HEK293 (cell line): ENCODE measurements around the gene PGS1.
A peak's percentile ranks its signal among the peaks of the same experiment; 100 is the strongest.
"Not testable (repeated sequence)": the region's sequence is repeated elsewhere in the genome, so short reads cannot be mapped to it uniquely, and the experiment has no call there.

Experiments
- CTCF ChIA-PET: fragments of 350-600 bp; formaldehyde crosslinking; extraction: SDS; loops from one replicate; lab custom pipeline; 2021; ENCODE audit warnings: antibody characterized with exemption; lab: Yijun Ruan, JAX
- POLR2A ChIA-PET: fragments of 300-600 bp; formaldehyde crosslinking; extraction: SDS; loops from one replicate; lab custom pipeline; 2020; ENCODE audit warnings: antibody characterized with exemption, inconsistent platforms; lab: Yijun Ruan, JAX
- H3K27ac ChIP-seq: fragments of 200-500 bp; sonication (Bioruptor generic); 2 replicates; pipeline ENCODE4 v1.5.1; 2014; ENCODE audit warnings: low read depth, low read length, control low read depth, inconsistent platforms; ENCODE audit errors: extremely low read depth
- H3K36me3 ChIP-seq, 2 experiments: fragments of 200-500 bp in 1 of 2; sonication (Bioruptor generic) in 1 of 2; 1 replicate in 1 of 2; 2 replicates in 1 of 2; pipeline ENCODE4 v1.5.1; 2014 to 2017; ENCODE audit warnings: inconsistent platforms in 2 of 2, low read length in 2 of 2; ENCODE audit not compliant: control insufficient read depth in 2 of 2, insufficient read depth in 1 of 2
- H3K4me1 ChIP-seq: fragments of 200-500 bp; sonication (Bioruptor generic); 2 replicates; pipeline ENCODE4 v1.5.1; 2014; ENCODE audit warnings: mild to moderate bottlenecking, low read length, inconsistent platforms; ENCODE audit not compliant: control insufficient read depth, insufficient read depth
- H3K4me3 ChIP-seq: 2 replicates; pipeline ENCODE4 v1.5.1; 2011; ENCODE audit warnings: low read depth, mild to moderate bottlenecking, control low read depth, low read length, moderate library complexity
- H3K9me3 ChIP-seq: fragments of 200-500 bp; sonication (Bioruptor generic); 2 replicates; pipeline ENCODE4 v1.5.1; 2014; ENCODE audit warnings: low read depth, low read length, inconsistent platforms; ENCODE audit not compliant: control insufficient read depth, insufficient read depth
- FEZF1 ChIP-seq: fragments of 450-650 bp; formaldehyde crosslinking; IDR thresholded peaks from 2 replicates; pipeline ENCODE4 v1.5.1; 2016; ENCODE audit warnings: missing biosample characterization, missing genetic modification characterization
- GFI1B ChIP-seq: fragments of 450-650 bp; formaldehyde crosslinking; IDR thresholded peaks from 2 replicates; pipeline ENCODE4 v1.5.1; 2016; ENCODE audit warnings: missing biosample characterization, missing genetic modification characterization
- GLIS1 ChIP-seq: fragments of 450-650 bp; formaldehyde crosslinking; IDR thresholded peaks from 2 replicates; pipeline ENCODE4 v1.5.1; 2016; ENCODE audit warnings: missing biosample characterization, missing genetic modification characterization
- HOXA7 ChIP-seq: sonication (generic); formaldehyde crosslinking; IDR thresholded peaks from 2 replicates; pipeline ENCODE4 v1.8.1; 2022; ENCODE audit warnings: missing genetic modification reagents, borderline replicate concordance
- KLF10 ChIP-seq: fragments of 450-650 bp; IDR thresholded peaks from 2 replicates; pipeline ENCODE4 v1.5.1; 2018; ENCODE audit warnings: missing biosample characterization, mild to moderate bottlenecking, missing genetic modification characterization
- KLF8 ChIP-seq: fragments of 450-650 bp; formaldehyde crosslinking; IDR thresholded peaks from 2 replicates; pipeline ENCODE4 v1.5.1; 2016; ENCODE audit warnings: missing biosample characterization, missing genetic modification characterization
- PRDM1 ChIP-seq: fragments of 450-650 bp; formaldehyde crosslinking; IDR thresholded peaks from 2 replicates; pipeline ENCODE4; 2016; ENCODE audit warnings: missing biosample characterization, missing genetic modification characterization
- ZBTB17 ChIP-seq: fragments of 450-650 bp; formaldehyde crosslinking; IDR thresholded peaks from 2 replicates; pipeline ENCODE4 v1.5.1; 2016; ENCODE audit warnings: missing biosample characterization, missing genetic modification characterization
- ZBTB7A ChIP-seq: fragments of 450-650 bp; formaldehyde crosslinking; IDR thresholded peaks from 2 replicates; pipeline ENCODE4 v1.5.1; 2016; ENCODE audit warnings: low read depth, missing biosample characterization, missing genetic modification characterization
- ZIC2 ChIP-seq: fragments of 450-650 bp; formaldehyde crosslinking; IDR thresholded peaks from 2 replicates; pipeline ENCODE4 v1.5.1; 2016; ENCODE audit warnings: missing biosample characterization, missing genetic modification characterization
- ZNF175 ChIP-seq: fragments of 450-650 bp; formaldehyde crosslinking; IDR thresholded peaks from 2 replicates; pipeline ENCODE4 v1.5.1; 2016; ENCODE audit warnings: missing biosample characterization, missing genetic modification characterization
- ZNF302 ChIP-seq: fragments of 450-650 bp; formaldehyde crosslinking; IDR thresholded peaks from 2 replicates; pipeline ENCODE4 v1.5.1; 2016; ENCODE audit warnings: missing biosample characterization, missing genetic modification characterization, low read depth
- ZNF423 ChIP-seq: fragments of 450-650 bp; formaldehyde crosslinking; IDR thresholded peaks from 2 replicates; pipeline ENCODE4 v1.5.1; 2016; ENCODE audit warnings: missing biosample characterization, missing genetic modification characterization
- ZNF473 ChIP-seq: fragments of 450-650 bp; formaldehyde crosslinking; IDR thresholded peaks from 2 replicates; pipeline ENCODE4 v1.5.1; 2017; ENCODE audit warnings: missing biosample characterization, missing genetic modification characterization
- ZNF600 ChIP-seq: fragments of 450-650 bp; formaldehyde crosslinking; IDR thresholded peaks from 2 replicates; pipeline ENCODE4 v1.5.1; 2016; ENCODE audit warnings: missing biosample characterization, missing genetic modification characterization
- ZNF670 ChIP-seq: fragments of 450-650 bp; formaldehyde crosslinking; IDR thresholded peaks from 2 replicates; pipeline ENCODE4 v1.5.1; 2016; ENCODE audit warnings: missing biosample characterization, missing genetic modification characterization, low read depth
- ZNF768 ChIP-seq: fragments of 450-650 bp; formaldehyde crosslinking; IDR thresholded peaks from 2 replicates; pipeline ENCODE4 v1.5.1; 2018; ENCODE audit warnings: missing biosample characterization, mild to moderate bottlenecking, missing genetic modification characterization
- TF ChIP-seq, protein P1 (sequence below): fragments of 450-650 bp; formaldehyde crosslinking; IDR thresholded peaks from 2 replicates; pipeline ENCODE4 v1.5.1; 2016; ENCODE audit warnings: missing biosample characterization, missing genetic modification characterization
- TF ChIP-seq, protein P2 (sequence below): fragments of 450-650 bp; formaldehyde crosslinking; IDR thresholded peaks from 2 replicates; pipeline ENCODE4 v1.5.1; 2016; ENCODE audit warnings: missing biosample characterization, missing genetic modification characterization
- TF ChIP-seq, protein P3 (sequence below): fragments of 450-650 bp; formaldehyde crosslinking; IDR thresholded peaks from 2 replicates; pipeline ENCODE4 v1.5.1; 2017; ENCODE audit warnings: missing biosample characterization, mild to moderate bottlenecking, missing genetic modification characterization, moderate library complexity
- TF ChIP-seq, protein P4 (sequence below): fragments of 450-650 bp; formaldehyde crosslinking; IDR thresholded peaks from 2 replicates; pipeline ENCODE4 v1.5.1; 2016; ENCODE audit warnings: missing biosample characterization, missing genetic modification characterization
- TF ChIP-seq, protein P5 (sequence below): fragments of 450-650 bp; formaldehyde crosslinking; IDR thresholded peaks from 2 replicates; pipeline ENCODE4 v1.5.1; 2016; ENCODE audit warnings: missing biosample characterization, missing genetic modification characterization

The PGS1 gene

DNA sequence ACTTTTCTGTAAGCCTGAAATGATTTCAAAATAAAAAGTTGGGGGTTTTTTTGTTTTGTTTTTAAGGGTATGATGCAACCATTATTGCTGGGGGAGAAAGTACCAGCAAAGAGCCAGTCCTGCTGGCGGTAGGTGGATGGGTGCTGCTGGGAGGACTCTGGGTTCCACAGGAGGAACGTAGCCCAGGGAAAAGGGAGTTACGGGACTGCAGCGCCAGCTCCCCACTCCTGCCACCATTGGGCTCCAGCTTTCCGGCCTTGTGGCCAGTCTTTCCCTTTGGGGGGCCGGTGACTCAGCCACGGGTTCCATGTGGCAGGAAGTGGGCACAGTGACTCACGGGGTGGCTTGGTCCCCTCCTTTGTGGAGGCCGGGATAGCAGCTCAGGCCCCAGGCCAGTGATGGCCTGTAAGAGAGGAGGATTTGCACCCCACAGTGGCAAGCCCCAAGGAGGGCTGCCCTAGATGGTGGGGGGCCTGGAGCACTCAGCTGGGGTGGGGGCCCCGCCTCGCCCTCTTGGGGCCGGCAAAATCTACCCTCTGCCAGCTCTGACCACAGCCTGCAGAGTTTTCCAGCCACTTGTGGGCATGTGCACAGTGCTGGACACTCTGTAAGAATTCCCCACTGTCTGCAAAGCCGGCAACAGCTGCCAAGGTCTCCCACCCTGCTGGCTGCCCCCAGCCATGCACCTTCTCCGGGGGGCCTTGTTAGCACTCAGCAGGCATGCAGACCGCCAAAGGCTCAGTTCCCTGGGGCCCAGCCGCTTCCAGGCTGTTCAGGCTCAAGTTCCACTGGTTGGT lies 49.0 kb upstream of the PGS1 start (continued):
- TF ChIP-seq, protein P1, sequence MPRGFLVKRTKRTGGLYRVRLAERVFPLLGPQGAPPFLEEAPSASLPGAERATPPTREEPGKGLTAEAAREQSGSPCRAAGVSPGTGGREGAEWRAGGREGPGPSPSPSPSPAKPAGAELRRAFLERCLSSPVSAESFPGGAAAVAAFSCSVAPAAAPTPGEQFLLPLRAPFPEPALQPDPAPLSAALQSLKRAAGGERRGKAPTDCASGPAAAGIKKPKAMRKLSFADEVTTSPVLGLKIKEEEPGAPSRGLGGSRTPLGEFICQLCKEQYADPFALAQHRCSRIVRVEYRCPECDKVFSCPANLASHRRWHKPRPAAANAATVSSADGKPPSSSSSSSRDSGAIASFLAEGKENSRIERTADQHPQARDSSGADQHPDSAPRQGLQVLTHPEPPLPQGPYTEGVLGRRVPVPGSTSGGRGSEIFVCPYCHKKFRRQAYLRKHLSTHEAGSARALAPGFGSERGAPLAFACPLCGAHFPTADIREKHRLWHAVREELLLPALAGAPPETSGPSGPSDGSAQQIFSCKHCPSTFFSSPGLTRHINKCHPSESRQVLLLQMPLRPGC (tag by site-specific recombination), result no peak
- TF ChIP-seq, protein P2, sequence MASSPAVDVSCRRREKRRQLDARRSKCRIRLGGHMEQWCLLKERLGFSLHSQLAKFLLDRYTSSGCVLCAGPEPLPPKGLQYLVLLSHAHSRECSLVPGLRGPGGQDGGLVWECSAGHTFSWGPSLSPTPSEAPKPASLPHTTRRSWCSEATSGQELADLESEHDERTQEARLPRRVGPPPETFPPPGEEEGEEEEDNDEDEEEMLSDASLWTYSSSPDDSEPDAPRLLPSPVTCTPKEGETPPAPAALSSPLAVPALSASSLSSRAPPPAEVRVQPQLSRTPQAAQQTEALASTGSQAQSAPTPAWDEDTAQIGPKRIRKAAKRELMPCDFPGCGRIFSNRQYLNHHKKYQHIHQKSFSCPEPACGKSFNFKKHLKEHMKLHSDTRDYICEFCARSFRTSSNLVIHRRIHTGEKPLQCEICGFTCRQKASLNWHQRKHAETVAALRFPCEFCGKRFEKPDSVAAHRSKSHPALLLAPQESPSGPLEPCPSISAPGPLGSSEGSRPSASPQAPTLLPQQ (tag by site-specific recombination), result no peak
- TF ChIP-seq GFI1B (tag by site-specific recombination) (no peak), ZNF302 (tag by site-specific recombination) (no peak), KLF8 (tag by site-specific recombination) (no peak), HOXA7 (no peak), ZNF423 (0 out of 2 replicates have a peak, but pooled peaks have one; percentile 13), KLF10 (tag by site-specific recombination) (no peak), ZIC2 (peak; percentile 96), ZNF473 (tag by site-specific recombination) (no peak), FEZF1 (no peak), ZBTB17 (no peak), ZBTB7A (tag by site-specific recombination) (no peak)
- TF ChIP-seq, protein P3, sequence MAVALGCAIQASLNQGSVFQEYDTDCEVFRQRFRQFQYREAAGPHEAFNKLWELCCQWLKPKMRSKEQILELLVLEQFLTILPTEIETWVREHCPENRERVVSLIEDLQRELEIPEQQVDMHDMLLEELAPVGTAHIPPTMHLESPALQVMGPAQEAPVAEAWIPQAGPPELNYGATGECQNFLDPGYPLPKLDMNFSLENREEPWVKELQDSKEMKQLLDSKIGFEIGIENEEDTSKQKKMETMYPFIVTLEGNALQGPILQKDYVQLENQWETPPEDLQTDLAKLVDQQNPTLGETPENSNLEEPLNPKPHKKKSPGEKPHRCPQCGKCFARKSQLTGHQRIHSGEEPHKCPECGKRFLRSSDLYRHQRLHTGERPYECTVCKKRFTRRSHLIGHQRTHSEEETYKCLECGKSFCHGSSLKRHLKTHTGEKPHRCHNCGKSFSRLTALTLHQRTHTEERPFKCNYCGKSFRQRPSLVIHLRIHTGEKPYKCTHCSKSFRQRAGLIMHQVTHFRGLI (tag by site-specific recombination), result no peak
- TF ChIP-seq, protein P4, sequence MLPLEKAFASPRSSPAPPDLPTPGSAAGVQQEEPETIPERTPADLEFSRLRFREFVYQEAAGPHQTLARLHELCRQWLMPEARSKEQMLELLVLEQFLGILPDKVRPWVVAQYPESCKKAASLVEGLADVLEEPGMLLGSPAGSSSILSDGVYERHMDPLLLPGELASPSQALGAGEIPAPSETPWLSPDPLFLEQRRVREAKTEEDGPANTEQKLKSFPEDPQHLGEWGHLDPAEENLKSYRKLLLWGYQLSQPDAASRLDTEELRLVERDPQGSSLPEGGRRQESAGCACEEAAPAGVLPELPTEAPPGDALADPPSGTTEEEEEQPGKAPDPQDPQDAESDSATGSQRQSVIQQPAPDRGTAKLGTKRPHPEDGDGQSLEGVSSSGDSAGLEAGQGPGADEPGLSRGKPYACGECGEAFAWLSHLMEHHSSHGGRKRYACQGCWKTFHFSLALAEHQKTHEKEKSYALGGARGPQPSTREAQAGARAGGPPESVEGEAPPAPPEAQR (tag by site-specific recombination), result no peak
- TF ChIP-seq, all 188 proteins: peak for 4

DNA sequence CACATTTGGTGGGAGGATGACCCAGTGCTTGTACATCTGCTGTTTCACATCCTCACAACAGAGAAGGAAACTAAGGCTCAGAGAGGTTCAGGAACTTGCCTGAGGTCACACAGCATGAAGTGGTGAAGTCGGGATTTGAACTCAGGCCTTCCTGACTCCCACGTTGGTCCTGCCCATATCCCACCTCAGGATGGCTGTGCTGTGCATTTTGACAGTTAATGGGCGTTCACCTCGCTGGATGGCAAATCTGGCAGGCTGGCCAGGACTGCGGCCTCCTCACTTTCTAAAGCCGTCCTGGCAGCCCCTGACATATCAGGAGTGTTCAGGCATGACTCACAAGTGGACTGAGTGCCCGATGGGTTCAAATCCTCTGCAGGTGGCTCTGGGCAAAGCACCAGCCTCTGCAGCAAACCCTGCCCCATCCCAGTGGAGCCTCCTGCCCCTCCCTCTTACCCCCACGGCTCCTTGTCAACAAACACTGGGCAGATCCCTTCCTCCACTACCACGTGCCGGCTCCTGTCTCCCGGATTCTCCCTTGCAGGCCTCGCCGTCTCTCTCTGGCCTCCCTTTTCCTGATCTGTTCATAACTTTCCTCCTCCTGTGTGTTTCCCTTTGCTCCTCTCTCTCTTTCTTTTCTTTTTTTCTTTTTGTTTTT lies 47.8 kb upstream of the PGS1 start:
- TF ChIP-seq PRDM1 (tag by site-specific recombination) (peak; percentile 69), ZNF600 (tag by site-specific recombination) (peak; percentile 58), GLIS1 (peak; percentile 76), ZNF768 (tag by site-specific recombination) (peak; percentile 95; the same call in 1 of the 2 replicates), ZNF670 (no peak), ZNF175 (no peak)
- TF ChIP-seq, protein P5, sequence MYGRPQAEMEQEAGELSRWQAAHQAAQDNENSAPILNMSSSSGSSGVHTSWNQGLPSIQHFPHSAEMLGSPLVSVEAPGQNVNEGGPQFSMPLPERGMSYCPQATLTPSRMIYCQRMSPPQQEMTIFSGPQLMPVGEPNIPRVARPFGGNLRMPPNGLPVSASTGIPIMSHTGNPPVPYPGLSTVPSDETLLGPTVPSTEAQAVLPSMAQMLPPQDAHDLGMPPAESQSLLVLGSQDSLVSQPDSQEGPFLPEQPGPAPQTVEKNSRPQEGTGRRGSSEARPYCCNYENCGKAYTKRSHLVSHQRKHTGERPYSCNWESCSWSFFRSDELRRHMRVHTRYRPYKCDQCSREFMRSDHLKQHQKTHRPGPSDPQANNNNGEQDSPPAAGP (tag by site-specific recombination), result 0 out of 2 replicates have a peak, but pooled peaks have one; percentile 27
- Histone ChIP-seq H3K4me3 (no peak overlapping the region), H3K36me3 (no peaks in the 10 kb centered on the region), H3K9me3 (no peaks in the 10 kb centered on the region), H3K27ac (no peak overlapping the region), H3K4me1 (peaks cover 4% of the 10 kb centered on the region; the same call in 1 of the 2 replicates)
- ChIA-PET CTCF (no interaction called here), POLR2A (no interaction called here)

DNA sequence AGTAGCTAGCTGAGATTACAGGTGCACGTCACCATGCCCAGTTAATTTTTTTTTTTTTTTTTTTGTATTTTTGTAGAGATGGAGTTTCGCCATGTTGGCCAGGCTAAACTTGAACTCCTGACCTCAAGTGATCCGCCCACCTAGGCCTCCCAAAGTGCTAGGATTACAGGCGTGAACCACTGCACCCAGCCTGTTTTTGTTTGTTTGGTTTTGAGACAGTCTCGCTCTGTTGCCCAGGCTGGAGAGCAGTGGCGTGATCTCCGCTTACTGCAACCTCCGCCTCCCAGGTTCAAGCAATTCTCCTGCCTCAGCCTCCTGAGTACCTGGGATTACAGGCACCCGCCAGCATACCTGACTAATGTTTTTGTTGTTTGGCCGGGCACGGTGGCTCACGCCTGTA lies 47.1 kb upstream of the PGS1 start:
- H3K4me3 ChIP-seq, POLR2A ChIA-PET, H3K4me1 ChIP-seq, CTCF ChIA-PET, H3K9me3 ChIP-seq, H3K27ac ChIP-seq, H3K36me3 ChIP-seq: not testable (repeated sequence)
